Duodenal mucosa (tissue), 2 donors: ENCODE measurements around the gene DPEP3.
A peak's percentile ranks its signal among the peaks of the same experiment; 100 is the strongest.

Experiments used
- H3K27ac ChIP-seq: one replicate; pipeline ENCODE4 v1.7.0; 2013; ENCODE audit warnings: low read depth, low read length
- H3K27me3 ChIP-seq, 2 donors: one replicate each; pipeline ENCODE4 v1.7.0; 2013; ENCODE audit warnings: low read length in 2 of 2, control low read depth in 1 of 2; ENCODE audit not compliant: insufficient read depth in 2 of 2, control insufficient read depth in 1 of 2
- H3K36me3 ChIP-seq, 2 donors: one replicate each; pipeline ENCODE4 v1.7.0; 2013; ENCODE audit warnings: low read length in 2 of 2, control low read depth in 1 of 2; ENCODE audit not compliant: insufficient read depth in 2 of 2, control insufficient read depth in 1 of 2
- H3K4me1 ChIP-seq, 2 donors: one replicate each; pipeline ENCODE4 v1.7.0; 2013; ENCODE audit warnings: low read length in 2 of 2, control low read depth in 1 of 2; ENCODE audit not compliant: insufficient read depth in 2 of 2, control insufficient read depth in 1 of 2
- H3K4me3 ChIP-seq, 2 donors: one replicate each; pipeline ENCODE4 v1.7.0; 2013; ENCODE audit warnings: low read length in 2 of 2, low read depth in 1 of 2
- H3K9ac ChIP-seq, 2 donors: one replicate each; pipeline ENCODE4 v1.7.0; 2013; ENCODE audit warnings: low read length in 2 of 2, low read depth in 1 of 2
- H3K9me3 ChIP-seq, 2 donors: one replicate each; pipeline ENCODE4 v1.7.0; 2013; ENCODE audit warnings: low read length in 2 of 2, control low read depth in 1 of 2; ENCODE audit not compliant: control insufficient read depth in 1 of 2

DPEP3 gene

DNA sequence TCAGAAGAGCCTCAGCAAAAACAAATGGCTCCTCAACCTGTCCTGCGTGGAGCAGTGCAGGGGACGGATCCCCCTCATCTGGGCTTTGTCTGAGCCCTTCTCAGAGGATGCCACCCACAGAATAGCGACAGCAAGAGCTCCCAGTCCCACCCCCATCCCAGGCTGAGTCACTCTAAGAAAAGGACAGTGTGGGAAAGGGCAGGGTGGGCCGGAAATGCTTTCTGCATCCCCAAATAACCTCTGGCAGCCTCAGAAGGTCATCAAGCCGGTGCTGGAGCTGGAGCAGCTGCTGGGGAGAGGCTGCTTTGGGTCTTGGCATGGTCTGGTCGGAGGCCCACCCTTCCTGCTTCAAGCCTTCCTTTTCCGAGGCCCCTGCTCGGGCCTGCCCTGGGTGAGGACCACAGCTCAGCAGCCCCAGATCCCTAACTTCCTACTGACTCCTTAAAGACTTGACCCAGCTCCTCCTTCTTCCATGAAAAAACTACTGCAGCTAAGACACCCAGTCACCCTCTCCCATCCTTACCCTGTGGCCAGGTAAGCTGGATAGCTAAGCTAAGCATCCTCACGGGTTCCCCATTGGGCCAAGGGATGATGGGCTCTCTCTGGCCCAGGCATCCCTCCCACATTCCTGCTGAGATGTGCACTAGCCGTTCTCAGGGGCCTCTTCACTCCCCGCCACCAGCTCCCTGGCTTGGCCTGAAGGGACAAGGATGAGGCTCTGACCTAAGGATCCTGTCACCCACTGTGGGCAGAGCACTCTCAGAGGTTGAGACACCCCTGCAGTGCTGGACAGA, 20.6 kb downstream of the DPEP3 start:
- Histone ChIP-seq H3K36me3 (peaks cover 3 to 31% of the 10 kb centered on the region in 2 donors), H3K27me3 (no peaks in the 10 kb centered on the region), H3K9ac (peak overlapping the region in 1 of 2 donors; percentile 25), H3K4me3 (no peak overlapping the region), H3K27ac (peak overlapping the region; percentile 62), H3K9me3 (no peaks in the 10 kb centered on the region), H3K4me1 (peaks cover 9 to 40% of the 10 kb centered on the region in 2 donors)

DNA sequence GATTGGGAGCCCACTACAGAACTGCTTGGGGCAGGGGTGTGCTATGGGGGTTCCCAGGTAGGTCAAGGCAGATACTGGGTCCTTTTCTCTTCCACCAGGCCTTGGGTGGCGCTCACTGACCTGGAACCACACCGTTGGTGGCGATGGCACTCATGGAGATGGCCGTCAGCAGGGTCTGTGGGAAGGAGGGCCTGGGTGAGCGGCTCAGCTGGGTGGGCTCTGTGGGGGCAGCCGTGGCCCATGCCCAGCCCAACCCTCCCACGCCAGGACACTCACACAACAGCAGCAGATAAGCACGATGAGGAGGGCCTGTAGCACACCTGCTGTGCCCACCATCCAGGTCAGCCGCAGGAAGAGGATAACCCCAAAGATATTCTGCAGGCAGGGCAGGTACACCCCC, 22.7 kb downstream of the DPEP3 start:
- no peaks in the 10 kb centered on the region for H3K27me3 ChIP-seq
- peaks cover 6 to 23% of the 10 kb centered on the region in 2 donors for H3K4me1 ChIP-seq
- no peak overlapping the region for H3K9ac ChIP-seq
- no peaks in the 10 kb centered on the region for H3K9me3 ChIP-seq
- H3K4me3 ChIP-seq = no peak overlapping the region
- H3K36me3 ChIP-seq = peaks cover 3 to 40% of the 10 kb centered on the region in 2 donors
- no peak overlapping the region for H3K27ac ChIP-seq

DNA sequence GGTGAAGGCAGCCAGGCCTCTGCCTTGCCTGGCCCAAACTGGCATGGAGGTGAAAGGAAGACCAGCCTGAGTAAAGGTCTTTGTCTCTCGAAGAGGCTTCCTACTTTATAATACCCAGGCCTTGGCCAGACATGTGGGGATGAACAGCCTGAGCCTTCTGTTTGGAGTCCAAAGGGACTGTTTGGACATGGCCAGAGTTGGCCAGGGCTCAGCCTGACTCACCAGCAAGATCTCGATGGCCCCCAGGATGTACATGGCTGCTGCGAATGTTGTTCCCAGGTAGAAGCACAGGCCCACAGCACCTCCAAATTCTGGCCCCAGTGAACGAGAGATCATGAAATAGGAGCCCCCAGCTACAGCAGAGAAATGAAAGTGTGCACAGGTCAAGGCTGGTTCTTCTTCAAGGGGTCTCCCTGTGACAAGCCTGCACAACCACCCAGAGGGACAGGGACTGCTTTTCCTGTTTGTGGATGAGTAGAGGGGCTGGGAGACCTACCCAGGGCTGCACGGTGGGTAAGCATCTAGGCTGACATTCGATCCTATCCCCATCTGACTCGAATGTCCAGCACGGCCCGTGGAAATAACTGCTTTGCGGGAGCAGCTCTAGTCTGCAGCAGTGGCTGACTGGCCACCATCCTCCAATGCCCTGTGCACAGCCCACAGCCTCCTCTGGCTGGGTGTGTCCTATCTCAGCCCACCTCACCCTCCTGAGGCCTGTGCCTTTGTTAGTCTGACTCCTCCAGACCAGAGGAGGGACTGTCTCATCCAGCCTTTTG, 25.7 kb downstream of the DPEP3 start:
- Histone ChIP-seq H3K9me3 (no peaks in the 10 kb centered on the region), H3K4me3 (no peak overlapping the region), H3K9ac (no peak overlapping the region), H3K27me3 (no peaks in the 10 kb centered on the region), H3K36me3 (peaks cover 0 to 35% of the 10 kb centered on the region in 2 donors), H3K4me1 (no peaks in the 10 kb centered on the region), H3K27ac (no peak overlapping the region)

DNA sequence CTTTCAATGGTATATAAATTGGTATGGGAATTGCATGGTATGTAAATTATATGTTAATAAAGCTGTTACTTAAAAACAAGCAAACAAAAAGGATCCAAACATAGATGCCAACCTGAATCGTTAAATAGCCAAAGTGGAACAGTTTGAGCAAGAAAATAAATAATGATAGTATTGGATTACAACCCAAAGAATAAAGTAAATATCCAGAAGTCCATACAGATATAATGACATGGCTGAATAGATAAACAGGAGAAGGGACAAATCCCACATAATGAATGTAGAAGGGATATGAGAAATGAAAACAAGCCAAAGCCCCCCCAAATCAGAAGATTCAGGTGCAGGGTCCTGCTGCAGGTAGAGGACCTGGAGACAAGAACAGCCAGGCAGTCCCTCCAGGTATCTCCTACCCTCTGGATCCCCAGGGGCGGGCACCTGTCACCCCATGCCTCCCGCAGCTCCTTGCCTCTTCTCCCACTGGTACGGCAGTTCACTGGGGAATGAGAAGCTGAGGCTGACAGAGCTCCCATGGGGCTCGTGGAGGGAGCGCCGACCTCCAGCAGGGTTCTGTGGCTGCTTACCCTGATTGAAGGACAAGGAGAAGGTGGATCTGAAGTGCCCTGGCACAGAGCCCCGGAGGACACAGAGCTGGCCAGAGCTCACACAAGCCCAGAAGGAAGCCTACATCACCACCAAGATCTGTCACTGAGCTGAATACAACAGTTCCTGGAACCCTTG, 26.5 kb downstream of the DPEP3 start:
- H3K36me3 ChIP-seq = peaks cover 0 to 38% of the 10 kb centered on the region in 2 donors
- H3K27me3 ChIP-seq = no peaks in the 10 kb centered on the region
- H3K4me3 ChIP-seq = no peak overlapping the region
- no peaks in the 10 kb centered on the region for H3K4me1 ChIP-seq
- no peak overlapping the region for H3K27ac ChIP-seq
- no peak overlapping the region for H3K9ac ChIP-seq
- no peaks in the 10 kb centered on the region for H3K9me3 ChIP-seq

DNA sequence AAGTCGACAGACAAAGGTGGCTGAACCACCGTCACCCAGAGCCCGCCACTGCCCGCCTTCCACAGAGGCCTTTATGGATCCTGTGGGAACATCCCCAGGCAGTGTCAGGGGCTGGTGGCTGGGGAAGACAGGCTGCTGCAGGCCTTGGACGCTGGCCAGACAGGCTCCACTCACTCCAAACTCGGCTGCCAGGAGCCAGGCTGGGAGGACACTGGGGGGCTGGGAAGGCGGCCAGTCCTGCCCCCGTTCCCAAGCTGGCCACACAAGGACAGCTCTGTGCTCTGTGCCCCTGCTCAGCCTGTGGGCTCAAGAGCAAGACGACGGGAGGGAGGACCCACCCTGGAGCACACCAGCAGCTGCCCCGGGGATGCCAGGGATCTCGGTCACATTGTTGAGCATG, 28.8 kb downstream of the DPEP3 start:
- Histone ChIP-seq H3K4me1 (no peaks in the 10 kb centered on the region), H3K9ac (no peak overlapping the region), H3K36me3 (peaks cover 3 to 48% of the 10 kb centered on the region in 2 donors)

DNA sequence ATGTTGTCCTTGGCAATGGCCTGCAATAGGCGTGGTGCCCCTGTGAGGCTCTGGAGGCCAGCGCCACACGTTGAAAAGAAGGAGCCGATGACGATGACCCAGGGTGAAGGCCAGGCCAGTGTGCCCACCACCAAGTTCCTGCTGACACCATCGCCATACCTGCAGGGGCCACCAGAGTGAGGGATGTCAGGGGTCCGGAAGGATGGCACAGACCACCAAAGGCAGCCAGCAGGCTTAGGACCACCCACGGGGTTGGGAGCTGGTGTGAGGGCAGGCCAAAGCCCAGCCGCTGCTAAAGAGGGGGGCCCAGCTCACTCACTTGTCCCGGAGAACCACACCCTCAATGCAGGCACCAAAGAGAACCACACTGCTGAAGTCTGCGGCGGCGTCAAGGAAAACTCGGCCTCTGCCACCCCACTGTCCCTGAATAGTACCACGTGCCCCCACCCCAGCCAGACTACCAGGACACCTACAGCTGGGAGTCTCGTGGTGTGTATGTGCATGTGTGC, 29.9 kb downstream of the DPEP3 start:
- Histone ChIP-seq H3K36me3 (peaks cover 3 to 59% of the 10 kb centered on the region in 2 donors), H3K9ac (no peak overlapping the region), H3K27me3 (no peaks in the 10 kb centered on the region), H3K4me3 (no peak overlapping the region), H3K9me3 (no peaks in the 10 kb centered on the region), H3K27ac (no peak overlapping the region), H3K4me1 (no peaks in the 10 kb centered on the region)

More for the DNA sequence above, 28.8 kb downstream of the DPEP3 start:
- Histone ChIP-seq H3K27ac (no peak overlapping the region), H3K27me3 (no peaks in the 10 kb centered on the region), H3K4me3 (no peak overlapping the region), H3K9me3 (no peaks in the 10 kb centered on the region)

DNA sequence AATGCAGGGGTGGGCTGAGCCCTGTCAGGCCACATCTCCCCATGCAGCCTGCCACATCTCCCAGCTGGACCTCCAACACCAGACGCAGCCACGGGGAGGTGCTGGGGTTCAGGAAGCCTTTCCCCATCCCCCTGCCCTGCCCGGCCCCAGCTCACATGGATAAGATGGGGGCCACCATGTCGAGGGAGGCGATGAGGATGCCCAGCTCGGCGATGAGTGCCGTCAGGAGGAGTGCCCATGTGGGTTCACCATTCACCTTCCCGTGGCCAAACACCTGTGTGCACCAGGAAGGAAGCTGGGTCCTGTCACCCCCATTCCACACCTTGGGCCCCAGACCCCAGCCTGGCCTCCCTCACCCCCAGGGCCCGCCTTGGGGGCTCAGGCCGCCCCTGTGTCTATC, 30.7 kb downstream of the DPEP3 start:
- peaks cover 0 to under 1% of the 10 kb centered on the region in 2 donors for H3K4me1 ChIP-seq
- no peak overlapping the region for H3K4me3 ChIP-seq
- H3K9ac ChIP-seq = no peak overlapping the region
- H3K9me3 ChIP-seq = no peaks in the 10 kb centered on the region
- no peaks in the 10 kb centered on the region for H3K27me3 ChIP-seq
- peaks cover 3 to 66% of the 10 kb centered on the region in 2 donors for H3K36me3 ChIP-seq
- H3K27ac ChIP-seq = no peak overlapping the region

DNA sequence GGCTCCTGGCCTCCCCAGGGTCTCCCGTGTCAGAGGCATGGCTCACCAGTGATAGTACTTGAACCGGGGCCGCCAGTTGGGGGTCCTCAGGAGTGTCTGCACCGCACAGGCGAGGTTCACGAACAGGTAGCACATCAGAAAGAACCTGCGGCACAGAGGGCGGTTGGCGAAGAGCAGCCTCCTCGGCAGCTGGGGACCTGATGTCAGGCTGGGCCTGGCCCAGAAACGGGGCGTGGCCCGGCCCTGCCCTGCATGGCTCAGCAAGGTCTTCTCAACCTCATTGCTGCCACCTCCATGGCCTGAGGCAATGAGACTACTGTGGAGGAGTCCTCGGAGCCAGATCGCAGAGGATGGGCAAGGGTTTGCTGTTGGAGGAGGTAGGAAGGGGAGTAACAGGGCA, 32.3 kb downstream of the DPEP3 start:
- no peak overlapping the region for H3K27ac ChIP-seq
- H3K9me3 ChIP-seq = no peaks in the 10 kb centered on the region

DNA sequence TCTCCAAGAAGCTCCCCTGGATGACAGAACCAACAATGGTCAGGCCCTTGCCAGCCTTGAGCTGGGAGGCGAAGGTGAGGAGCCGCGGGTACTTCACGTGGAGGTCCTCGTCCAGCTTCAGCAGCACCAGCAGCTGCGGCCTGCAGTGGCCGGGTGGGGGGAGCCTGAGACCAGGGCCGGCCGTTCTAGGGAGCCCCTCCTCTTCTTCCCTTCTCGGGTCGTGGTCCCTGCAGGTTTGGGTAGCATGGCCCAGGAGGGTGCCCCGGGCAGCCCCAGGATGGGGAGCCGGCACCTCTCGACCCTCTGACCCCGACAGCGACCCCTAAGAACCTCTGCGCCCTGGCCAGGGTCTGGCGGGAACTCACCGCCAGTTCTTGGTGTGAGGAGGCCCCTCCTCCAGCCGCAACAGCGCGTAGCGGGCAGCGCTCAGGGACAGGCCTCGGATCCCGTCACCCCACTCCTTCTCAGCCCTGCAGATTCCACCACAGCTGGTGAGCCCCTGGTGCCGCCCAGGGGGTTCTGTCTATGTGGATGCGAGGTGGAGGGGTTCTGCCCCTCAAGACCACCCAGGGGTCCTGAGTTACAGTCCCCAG, 33.2 kb downstream of the DPEP3 start:
- Histone ChIP-seq H3K4me1 (peaks cover 0 to 10% of the 10 kb centered on the region in 2 donors), H3K36me3 (peaks cover 3 to 61% of the 10 kb centered on the region in 2 donors), H3K9me3 (no peaks in the 10 kb centered on the region), H3K27me3 (no peaks in the 10 kb centered on the region), H3K9ac (no peak overlapping the region), H3K4me3 (no peak overlapping the region), H3K27ac (no peak overlapping the region)

More for the DNA sequence above, 32.3 kb downstream of the DPEP3 start:
- Histone ChIP-seq H3K36me3 (peaks cover 3 to 58% of the 10 kb centered on the region in 2 donors), H3K4me3 (no peak overlapping the region), H3K4me1 (peaks cover 0 to 10% of the 10 kb centered on the region in 2 donors), H3K27me3 (no peaks in the 10 kb centered on the region), H3K9ac (no peak overlapping the region)
